Cardiac muscle cell (in vitro differentiated cells and primary cell): ENCODE results near the gene NOL9. TPM values are rescaled to one million over a fixed set of nuclear protein-coding genes. Genes with fewer than 3 reads are reported as not detected.

Experiments used
- DNase-seq, 2 donors: peaks; one replicate each; pipeline versions ENCODE4 v3.0.0 to v3.0.0-alpha.2; 2010 to 2017; ENCODE audit warnings: low read depth in 1 of 2, low spot score in 1 of 2
- H3K27ac ChIP-seq: fragments of 200-600 bp; sonication (generic); 2 replicates; pipeline ENCODE4 v1.5.1; 2016
- H3K27me3 ChIP-seq: fragments of 200-600 bp; sonication (generic); 2 replicates; pipeline ENCODE4 v1.6.0; 2016; ENCODE audit warnings: control low read depth
- H3K36me3 ChIP-seq: fragments of 200-600 bp; sonication (generic); 2 replicates; pipeline ENCODE4 v1.5.1; 2016; ENCODE audit warnings: control low read depth
- H3K4me1 ChIP-seq: fragments of 200-600 bp; sonication (generic); 2 replicates; pipeline ENCODE4 v1.8.1; 2017; ENCODE audit warnings: low read depth, mild to moderate bottlenecking, mixed run types
- H3K4me3 ChIP-seq: fragments of 200-600 bp; sonication (generic); 2 replicates; pipeline ENCODE4 v1.5.1; 2016; ENCODE audit warnings: mild to moderate bottlenecking
- H3K9me3 ChIP-seq: fragments of 200-600 bp; sonication (generic); 2 replicates; pipeline ENCODE4 v1.5.1; 2017; ENCODE audit warnings: low read depth, mild to moderate bottlenecking, control low read depth
- polyA plus RNA-seq: library from polyadenylated mRNA; unstranded; fragments of >200 nt; fragmentation: Nextera tagmentation; extraction: Ambion mirVana; gene quantifications from 2 replicates; pipeline ENCODE4 v1.2.1, GENCODE V29; 2016
- total RNA-seq: library from RNA; depleted of rRNA; stranded (reverse); fragments of >200 nt; gene quantifications from 2 replicates; pipeline ENCODE4 v1.2.3, GENCODE V29; 2016
- TF ChIP-seq, protein P1 (sequence below): IDR thresholded peaks from 2 replicates; pipeline ENCODE4 v1.5.1; 2012; ENCODE audit warnings: low read depth, mild to moderate bottlenecking, low read length

The NOL9 gene
- total and polyA plus RNA-seq, 2 experiments from 2014 or later, result 12.9 to 22.4 TPM

GRCh38 chr1:6584126-6585080, 30.1 kb upstream of the NOL9 start:
- Histone ChIP-seq H3K4me1 (peaks cover 14% of the 10 kb centered on the region), H3K27me3 (no peaks in the 10 kb centered on the region), H3K36me3 (peaks cover 19% of the 10 kb centered on the region), H3K4me3 (no peak overlapping the region), H3K9me3 (no peaks in the 10 kb centered on the region), H3K27ac (no peak overlapping the region)
- TF ChIP-seq, protein P1, sequence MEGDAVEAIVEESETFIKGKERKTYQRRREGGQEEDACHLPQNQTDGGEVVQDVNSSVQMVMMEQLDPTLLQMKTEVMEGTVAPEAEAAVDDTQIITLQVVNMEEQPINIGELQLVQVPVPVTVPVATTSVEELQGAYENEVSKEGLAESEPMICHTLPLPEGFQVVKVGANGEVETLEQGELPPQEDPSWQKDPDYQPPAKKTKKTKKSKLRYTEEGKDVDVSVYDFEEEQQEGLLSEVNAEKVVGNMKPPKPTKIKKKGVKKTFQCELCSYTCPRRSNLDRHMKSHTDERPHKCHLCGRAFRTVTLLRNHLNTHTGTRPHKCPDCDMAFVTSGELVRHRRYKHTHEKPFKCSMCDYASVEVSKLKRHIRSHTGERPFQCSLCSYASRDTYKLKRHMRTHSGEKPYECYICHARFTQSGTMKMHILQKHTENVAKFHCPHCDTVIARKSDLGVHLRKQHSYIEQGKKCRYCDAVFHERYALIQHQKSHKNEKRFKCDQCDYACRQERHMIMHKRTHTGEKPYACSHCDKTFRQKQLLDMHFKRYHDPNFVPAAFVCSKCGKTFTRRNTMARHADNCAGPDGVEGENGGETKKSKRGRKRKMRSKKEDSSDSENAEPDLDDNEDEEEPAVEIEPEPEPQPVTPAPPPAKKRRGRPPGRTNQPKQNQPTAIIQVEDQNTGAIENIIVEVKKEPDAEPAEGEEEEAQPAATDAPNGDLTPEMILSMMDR, result no peak
- DNase-seq, result no peak

DNA sequence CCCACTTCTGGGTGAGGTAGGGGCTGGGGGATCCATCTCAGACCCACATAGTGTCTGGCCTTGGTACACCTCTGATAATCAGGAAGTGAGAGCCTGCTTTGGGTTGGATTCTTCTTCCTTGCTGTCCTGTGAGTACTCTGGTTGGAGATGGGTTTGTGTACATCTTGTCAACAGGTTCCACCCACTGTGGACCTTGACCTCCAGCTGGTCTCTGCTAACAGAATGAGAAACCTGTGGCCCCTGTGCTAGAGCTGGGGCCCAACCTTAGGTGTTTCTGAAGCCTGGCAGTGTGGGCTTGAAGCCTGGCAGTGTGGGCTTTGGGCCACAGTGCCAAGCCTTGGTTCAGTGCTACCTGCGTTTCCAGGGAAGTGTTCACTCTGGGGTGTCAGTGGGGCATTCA, 28.1 kb upstream of the NOL9 start:
- peaks cover 1% of the 10 kb centered on the region for H3K36me3 ChIP-seq
- H3K27ac ChIP-seq, result no peak overlapping the region
- no peak for DNase-seq
- TF ChIP-seq, protein P1, result no peak
- H3K9me3 ChIP-seq, result no peaks in the 10 kb centered on the region
- no peaks in the 10 kb centered on the region for H3K27me3 ChIP-seq
- peaks cover 19% of the 10 kb centered on the region for H3K4me1 ChIP-seq
- H3K4me3 ChIP-seq, result no peak overlapping the region

- peaks cover 19% of the 10 kb centered on the region for H3K4me1 ChIP-seq
- H3K4me3 ChIP-seq, result no peak overlapping the region
- TF ChIP-seq, protein P1, result no peak
- DNase-seq, result no peak
- H3K27me3 ChIP-seq, result no peaks in the 10 kb centered on the region
- no peak overlapping the region for H3K27ac ChIP-seq
- H3K36me3 ChIP-seq, result no peaks in the 10 kb centered on the region
- H3K9me3 ChIP-seq, result no peaks in the 10 kb centered on the region
These were observed 27.4 kb upstream of the NOL9 start for GRCh38 chr1:6581561-6582305.

DNA sequence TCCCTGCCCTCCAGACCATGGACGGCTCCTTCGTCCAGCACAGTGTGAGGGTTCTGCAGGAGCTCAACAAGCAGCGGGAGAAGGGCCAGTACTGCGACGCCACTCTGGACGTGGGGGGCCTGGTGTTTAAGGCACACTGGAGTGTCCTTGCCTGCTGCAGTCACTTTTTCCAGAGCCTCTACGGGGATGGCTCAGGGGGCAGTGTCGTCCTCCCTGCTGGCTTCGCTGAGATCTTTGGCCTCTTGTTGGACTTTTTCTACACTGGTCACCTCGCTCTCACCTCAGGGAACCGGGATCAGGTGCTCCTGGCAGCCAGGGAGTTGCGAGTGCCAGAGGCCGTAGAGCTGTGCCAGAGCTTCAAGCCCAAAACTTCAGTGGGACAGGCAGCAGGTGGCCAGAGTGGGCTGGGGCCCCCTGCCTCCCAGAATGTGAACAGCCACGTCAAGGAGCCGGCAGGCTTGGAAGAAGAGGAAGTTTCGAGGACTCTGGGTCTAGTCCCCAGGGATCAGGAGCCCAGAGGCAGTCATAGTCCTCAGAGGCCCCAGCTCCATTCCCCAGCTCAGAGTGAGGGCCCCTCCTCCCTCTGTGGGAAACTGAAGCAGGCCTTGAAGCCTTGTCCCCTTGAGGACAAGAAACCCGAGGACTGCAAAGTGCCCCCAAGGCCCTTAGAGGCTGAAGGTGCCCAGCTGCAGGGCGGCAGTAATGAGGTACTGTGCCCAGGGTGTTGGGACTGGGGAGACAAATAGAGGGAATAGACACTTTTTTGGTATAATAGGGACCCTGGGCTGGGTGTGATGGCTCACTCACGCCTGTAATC, 26.5 kb upstream of the NOL9 start:
- Histone ChIP-seq H3K4me3 (peak overlapping the region; percentile 84), H3K27me3 (no peaks in the 10 kb centered on the region), H3K9me3 (no peaks in the 10 kb centered on the region), H3K27ac (peak overlapping the region; percentile 66), H3K36me3 (no peaks in the 10 kb centered on the region), H3K4me1 (peaks cover 19% of the 10 kb centered on the region)
- TF ChIP-seq, protein P1, result no peak
- DNase-seq, result no peak

DNA sequence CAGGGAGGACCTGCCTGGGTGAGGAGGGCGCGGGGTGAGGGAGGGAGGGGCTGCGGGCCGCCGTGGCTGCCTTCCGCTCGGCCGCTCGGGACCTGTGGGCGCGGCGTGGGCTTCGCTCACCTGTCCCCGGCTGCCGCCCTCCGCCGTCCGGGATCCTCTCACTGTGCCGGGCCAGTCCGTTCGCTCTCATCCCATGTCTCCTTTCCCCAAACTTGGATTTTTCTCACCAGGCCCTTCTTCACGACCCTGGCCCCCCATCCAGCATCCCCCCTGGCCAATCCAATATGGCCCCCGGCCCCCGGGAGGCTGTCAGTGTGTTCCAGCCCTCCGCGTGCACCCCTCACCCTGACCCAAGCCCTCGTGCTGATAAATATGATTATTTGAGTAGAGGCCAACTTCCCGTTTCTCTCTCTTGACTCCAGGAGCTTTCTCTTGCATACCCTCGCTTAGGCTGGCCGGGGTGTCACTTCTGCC, 25.8 kb upstream of the NOL9 start:
- no peak for DNase-seq
- peak overlapping the region; percentile 84 for H3K4me3 ChIP-seq
- no peaks in the 10 kb centered on the region for H3K36me3 ChIP-seq
- no peaks in the 10 kb centered on the region for H3K27me3 ChIP-seq
- TF ChIP-seq, protein P1, result no peak
- H3K27ac ChIP-seq, result peak overlapping the region; percentile 66
- H3K4me1 ChIP-seq, result peaks cover 19% of the 10 kb centered on the region
- no peaks in the 10 kb centered on the region for H3K9me3 ChIP-seq
